ENCODE data around the gene PRRC2B.

- TF ChIP-seq, protein P1, sequence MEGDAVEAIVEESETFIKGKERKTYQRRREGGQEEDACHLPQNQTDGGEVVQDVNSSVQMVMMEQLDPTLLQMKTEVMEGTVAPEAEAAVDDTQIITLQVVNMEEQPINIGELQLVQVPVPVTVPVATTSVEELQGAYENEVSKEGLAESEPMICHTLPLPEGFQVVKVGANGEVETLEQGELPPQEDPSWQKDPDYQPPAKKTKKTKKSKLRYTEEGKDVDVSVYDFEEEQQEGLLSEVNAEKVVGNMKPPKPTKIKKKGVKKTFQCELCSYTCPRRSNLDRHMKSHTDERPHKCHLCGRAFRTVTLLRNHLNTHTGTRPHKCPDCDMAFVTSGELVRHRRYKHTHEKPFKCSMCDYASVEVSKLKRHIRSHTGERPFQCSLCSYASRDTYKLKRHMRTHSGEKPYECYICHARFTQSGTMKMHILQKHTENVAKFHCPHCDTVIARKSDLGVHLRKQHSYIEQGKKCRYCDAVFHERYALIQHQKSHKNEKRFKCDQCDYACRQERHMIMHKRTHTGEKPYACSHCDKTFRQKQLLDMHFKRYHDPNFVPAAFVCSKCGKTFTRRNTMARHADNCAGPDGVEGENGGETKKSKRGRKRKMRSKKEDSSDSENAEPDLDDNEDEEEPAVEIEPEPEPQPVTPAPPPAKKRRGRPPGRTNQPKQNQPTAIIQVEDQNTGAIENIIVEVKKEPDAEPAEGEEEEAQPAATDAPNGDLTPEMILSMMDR (IDR thresholded peaks at IDR 0.05) = no peak
- TF ChIP-seq POLR2A (IDR thresholded peaks at IDR 0.05) = no peak
- no peak for TF ChIP-seq EP300 (IDR thresholded peaks at IDR 0.05)
These were observed 124.7 kb downstream of the PRRC2B start for GRCh38 chr9:131518553-131518952.
